Fibroblast of mammary gland (primary cell): ENCODE results near the gene STK24.

ENCODE experiments used
- DNase-seq: peaks from one replicate; pipeline ENCODE4 v3.0.0-alpha.2; 2010; ENCODE audit warnings: low read depth
- H3K4me3 ChIP-seq: 2 replicates; pipeline ENCODE4 v1.5.1; 2011; ENCODE audit warnings: low read depth, mild to moderate bottlenecking, low read length, moderate library complexity; ENCODE audit not compliant: control insufficient read depth
- TF ChIP-seq, protein P1 (sequence below): conservative IDR thresholded peaks from 2 replicates; pipeline ENCODE4 v1.5.1; 2011; ENCODE audit warnings: low read depth, low read length, inconsistent platforms; ENCODE audit not compliant: control insufficient read depth, insufficient read depth

Gene STK24

DNA sequence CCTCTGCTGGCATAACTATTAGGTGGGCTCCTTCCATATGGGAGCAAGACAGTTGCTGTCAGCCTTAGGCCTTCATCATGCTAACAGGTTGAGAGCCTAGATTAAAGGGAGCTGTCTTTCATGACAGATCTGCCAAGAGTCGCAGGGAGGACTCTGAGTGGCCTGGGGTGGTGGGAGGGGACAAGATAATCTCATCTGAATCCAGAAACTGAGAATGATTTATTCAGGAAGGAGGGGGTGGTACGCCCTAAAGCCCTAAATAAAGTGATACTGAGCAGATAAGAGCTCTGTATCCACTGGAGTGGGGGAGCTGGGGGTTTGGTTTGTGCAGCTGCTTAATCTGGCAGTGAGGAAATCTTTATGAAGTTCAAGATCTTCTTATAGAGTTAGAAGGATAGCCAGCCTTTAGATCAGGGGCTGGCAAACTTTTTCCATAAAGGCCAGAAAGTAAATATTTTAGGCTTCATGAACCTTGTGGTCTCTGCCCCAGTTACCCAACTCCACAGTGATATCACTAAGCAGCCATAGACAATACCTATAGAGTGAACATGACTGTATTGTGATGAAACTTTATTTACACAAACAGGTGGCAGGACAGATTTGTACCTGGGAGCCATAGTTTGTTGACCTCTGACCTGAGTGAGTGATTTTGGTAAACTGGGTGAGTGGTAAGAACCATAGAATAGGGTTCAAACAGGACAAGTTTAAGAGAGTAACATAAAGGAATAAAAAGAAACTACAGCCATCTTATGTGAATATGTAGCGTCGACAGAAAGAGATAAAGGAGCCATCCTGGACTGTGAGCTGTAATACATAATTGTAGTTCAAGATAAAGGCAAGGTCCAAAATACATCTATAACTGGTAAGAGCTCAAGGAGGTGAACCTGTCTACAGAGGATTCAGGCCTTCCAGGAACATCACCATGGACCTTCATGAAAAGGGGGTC, 9.8 kb upstream of the STK24 start:
- TF ChIP-seq, protein P1, sequence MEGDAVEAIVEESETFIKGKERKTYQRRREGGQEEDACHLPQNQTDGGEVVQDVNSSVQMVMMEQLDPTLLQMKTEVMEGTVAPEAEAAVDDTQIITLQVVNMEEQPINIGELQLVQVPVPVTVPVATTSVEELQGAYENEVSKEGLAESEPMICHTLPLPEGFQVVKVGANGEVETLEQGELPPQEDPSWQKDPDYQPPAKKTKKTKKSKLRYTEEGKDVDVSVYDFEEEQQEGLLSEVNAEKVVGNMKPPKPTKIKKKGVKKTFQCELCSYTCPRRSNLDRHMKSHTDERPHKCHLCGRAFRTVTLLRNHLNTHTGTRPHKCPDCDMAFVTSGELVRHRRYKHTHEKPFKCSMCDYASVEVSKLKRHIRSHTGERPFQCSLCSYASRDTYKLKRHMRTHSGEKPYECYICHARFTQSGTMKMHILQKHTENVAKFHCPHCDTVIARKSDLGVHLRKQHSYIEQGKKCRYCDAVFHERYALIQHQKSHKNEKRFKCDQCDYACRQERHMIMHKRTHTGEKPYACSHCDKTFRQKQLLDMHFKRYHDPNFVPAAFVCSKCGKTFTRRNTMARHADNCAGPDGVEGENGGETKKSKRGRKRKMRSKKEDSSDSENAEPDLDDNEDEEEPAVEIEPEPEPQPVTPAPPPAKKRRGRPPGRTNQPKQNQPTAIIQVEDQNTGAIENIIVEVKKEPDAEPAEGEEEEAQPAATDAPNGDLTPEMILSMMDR, result no peak
- DNase-seq, result no peak
- no peak overlapping the region for H3K4me3 ChIP-seq

- TF ChIP-seq, protein P1, result no peak
- no peak overlapping the region for H3K4me3 ChIP-seq
- DNase-seq, result no peak
These were observed 9.0 kb upstream of the STK24 start for GRCh38 chr13:98585946-98586345.

- H3K4me3 ChIP-seq, result no peak overlapping the region
- no peak for DNase-seq
- TF ChIP-seq, protein P1, result no peak
These were observed 8.5 kb upstream of the STK24 start for GRCh38 chr13:98585398-98585754.

- H3K4me3 ChIP-seq, result no peak overlapping the region
- TF ChIP-seq, protein P1, result no peak
- no peak for DNase-seq
These were observed 7.9 kb upstream of the STK24 start for GRCh38 chr13:98584668-98585397.

- no peak overlapping the region for H3K4me3 ChIP-seq
- TF ChIP-seq, protein P1, result no peak
- DNase-seq, result no peak
These were observed 6.0 kb upstream of the STK24 start for GRCh38 chr13:98582947-98583346.

DNA sequence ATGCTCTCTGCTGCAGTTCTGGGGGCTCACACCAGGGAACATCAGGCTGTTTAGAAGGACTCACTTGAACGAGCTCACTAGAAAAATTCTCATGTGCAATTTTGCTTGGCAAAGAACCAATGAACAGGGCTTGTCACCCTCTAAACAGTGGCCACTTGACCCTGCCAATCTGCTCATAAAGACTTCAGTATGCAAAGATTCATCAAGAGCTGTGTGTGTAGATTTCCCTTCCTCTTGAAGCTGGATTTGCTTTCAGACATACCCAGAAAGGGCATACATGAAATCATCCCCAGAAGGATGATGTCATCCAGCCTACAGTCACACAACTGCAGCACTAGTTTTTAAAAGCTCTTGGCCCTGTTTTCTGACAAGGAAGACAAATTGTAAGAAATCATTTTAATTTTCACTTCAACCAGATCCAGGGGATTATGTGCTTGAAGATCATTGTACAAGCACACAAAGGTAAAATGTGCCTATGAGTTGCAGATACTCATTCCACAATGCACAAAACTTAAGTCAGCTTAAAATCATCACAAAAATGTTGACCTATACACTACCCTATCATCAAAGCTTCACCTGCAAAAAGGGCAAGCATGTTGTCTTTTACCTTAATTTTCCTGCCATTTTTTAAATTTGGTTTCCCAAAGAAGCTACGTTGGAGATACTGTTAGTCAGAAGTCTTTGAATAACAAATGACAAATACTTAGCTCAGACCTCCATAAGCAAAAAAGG, 5.2 kb upstream of the STK24 start:
- H3K4me3 ChIP-seq, result no peak overlapping the region
- TF ChIP-seq, protein P1, result no peak
- DNase-seq, result peak; percentile 72
